GM18870 (cell line): Measurements from ENCODE around the gene TRIM24.

Experiments used
- ATAC-seq: cut with Tn5 transposase; IDR thresholded peaks from one replicate; pipeline ENCODE4 v1.9.1; 2021; ENCODE audit warnings: moderate library complexity; ENCODE audit not compliant: unreplicated experiment

Gene TRIM24

GRCh38 chr7:138618506-138618905 is 158.4 kb downstream of the TRIM24 start:
- no peak for ATAC-seq

- no peak for ATAC-seq
These were observed 158.9 kb downstream of the TRIM24 start for GRCh38 chr7:138618933-138619332.

DNA sequence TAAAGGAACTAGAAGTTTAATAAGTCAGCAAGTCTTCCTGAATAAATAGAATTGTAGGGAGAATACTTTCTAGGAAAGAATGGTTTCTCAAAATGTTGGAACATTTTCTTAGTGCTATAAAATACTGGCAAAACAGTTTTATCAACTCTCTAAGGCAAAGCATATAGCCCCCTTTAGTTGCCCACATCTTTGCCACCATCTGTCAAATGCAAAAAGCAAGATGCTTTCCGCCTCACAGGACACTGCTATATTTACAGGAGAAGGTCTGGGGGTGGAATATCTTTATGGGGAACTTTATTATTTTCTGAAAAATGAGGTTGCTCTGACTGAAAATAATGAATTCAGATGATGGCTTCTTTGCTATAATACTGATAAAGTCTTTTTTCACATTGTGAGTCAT is 162.8 kb downstream of the TRIM24 start:
- ATAC-seq = no peak

GRCh38 chr7:138625084-138625848 is 165.2 kb downstream of the TRIM24 start:
- ATAC-seq = no peak

DNA sequence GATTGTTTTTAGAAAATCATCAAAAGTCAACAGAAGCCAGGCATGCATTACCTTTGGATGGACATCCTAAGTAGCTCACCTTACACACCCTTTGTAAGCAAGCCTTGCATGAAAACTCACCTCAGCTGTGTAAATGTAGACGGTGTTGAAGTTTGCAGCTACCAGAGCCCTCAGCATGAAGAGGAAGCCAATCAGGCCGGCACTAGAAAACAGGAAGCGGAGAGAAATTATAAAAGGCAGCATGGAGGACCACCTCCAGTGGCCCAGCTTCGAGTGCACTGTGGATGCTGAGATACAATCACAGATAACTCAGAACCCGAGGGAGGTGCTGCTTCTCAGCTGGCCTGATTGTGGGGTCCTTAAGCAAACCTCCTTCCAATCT is 165.8 kb downstream of the TRIM24 start:
- ATAC-seq = no peak

DNA sequence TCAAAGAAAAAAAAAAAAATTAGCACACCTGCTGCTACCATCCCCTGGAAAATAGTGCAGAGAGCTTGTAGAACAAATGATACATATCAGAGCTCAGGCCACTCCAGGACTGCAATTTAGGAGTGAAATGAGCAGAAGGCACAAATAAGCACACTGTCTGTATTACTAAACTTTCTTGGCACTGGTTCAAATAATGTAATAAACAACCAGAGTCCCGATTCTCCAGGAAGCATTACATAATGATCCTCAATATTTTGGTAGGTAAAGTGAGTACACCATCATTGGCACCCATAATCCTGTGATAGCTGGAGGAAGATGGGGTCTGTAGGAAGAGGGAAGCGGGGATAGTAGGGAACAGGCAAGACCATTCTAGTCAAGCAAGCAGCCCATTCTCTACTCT is 166.8 kb downstream of the TRIM24 start:
- ATAC-seq = no peak

DNA sequence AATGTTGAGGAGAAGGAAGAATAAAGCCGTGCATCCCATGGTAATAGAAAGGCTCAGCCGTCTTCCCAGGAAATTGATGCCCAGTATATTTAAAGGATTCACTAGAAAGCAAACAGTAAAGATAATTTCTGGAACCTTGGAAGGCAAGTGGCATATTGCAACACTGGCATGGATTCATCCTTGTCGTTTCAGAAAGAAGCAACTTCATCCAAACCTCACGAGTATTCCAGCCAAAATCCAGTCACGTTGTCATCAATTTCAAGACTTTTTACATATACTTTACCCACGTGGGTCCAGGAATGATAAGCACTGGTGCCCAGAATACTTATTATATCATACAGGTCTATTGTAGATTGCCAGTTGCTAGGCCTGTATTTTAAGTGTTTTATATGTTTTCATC is 167.3 kb downstream of the TRIM24 start:
- ATAC-seq = no peak

- no peak for ATAC-seq
These were observed 170.1 kb downstream of the TRIM24 start for GRCh38 chr7:138630059-138630610.

DNA sequence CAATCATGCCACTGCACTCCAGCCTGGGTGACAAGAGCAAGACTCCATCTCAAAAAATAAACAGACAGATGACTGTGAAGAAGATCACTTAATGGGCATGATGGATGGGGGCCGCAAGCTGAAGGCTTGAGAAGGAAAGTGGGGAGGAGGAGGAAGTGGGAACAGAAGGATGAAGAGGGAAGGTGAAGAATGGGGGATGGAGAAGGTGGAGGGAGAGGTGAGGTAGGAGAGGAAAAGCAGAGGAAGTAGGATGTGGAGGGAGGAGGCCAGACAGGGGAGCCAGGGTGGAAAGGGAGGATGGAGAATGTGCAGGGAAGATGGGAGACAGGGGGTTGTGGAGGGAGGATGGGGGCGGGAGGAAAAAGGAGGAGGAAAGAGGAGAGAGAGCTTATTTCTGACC is 172.3 kb downstream of the TRIM24 start:
- ATAC-seq = no peak

DNA sequence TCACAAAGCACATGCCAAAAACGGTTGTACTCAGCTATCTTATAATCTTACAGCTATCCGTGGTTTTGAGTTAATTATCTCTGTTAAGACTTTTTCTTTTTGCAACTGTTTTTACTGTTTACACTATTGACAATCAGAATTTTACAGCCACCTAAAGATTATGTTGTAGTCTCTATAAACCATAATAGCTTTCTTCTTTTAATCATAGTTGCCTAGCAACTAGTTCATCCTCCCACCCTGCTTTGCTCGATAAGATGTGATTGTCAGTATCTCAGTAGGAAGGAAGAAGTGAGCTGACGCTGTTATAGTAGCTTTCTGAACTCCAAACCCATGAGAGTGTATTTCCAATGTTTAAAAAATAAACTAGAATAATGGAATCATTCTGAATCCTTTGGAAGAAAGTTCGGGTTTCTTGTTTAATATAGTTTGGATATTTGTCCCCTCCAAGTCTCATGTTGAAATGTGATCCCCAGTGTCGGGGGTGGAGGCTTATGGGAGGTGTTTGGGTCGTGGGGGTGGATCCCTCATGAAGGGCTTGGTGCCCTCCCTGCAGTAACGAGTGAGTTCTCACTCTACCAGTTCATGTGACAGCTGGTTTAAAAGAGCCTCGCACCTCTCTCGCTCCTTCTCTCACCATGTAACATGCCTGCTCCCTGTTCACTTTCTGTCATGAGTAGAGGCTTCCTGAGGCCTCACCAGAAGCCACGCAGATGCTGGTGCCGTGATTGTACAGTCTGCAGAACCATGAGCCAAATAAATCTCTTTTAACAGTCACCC is 173.0 kb downstream of the TRIM24 start:
- ATAC-seq = no peak
